HepG2 (cell line): ENCODE measurements around the gene CTNNA2. TPM values are rescaled to one million over a fixed set of nuclear protein-coding genes. Genes with fewer than 3 reads are reported as not detected.

Source experiments
- ATAC-seq: fragments of 200-7000 bp; cut with Tn5 transposase; 3 replicates; pipeline ENCODE4 v1.9.1; 2020; ENCODE audit warnings: mild to moderate bottlenecking, moderate library complexity
- BruUV-seq: library from RNA; stranded (reverse); fragments of 400-500 nt; replicated peaks from 2 replicates; lab custom pipeline; 2021; lab: Mats Ljungman, UMichigan
- CTCF ChIA-PET: fragments of 300-600 bp; formaldehyde crosslinking; extraction: SDS; loops from one replicate; lab custom pipeline; 2021; ENCODE audit warnings: low total read pairs, inconsistent platforms, low intra/inter-chr PET ratio; lab: Yijun Ruan, JAX
- POLR2A ChIA-PET: fragments of 350-600 bp; sonication (Branson Sonifier 250); formaldehyde crosslinking; loops from one replicate; lab custom pipeline; 2020; ENCODE audit warnings: antibody characterized with exemption, inconsistent platforms; lab: Yijun Ruan, JAX
- DNase-seq: peaks from one replicate; pipeline ENCODE4 v3.0.0-alpha.2; 2015; ENCODE audit warnings: low spot score
- FAIRE-seq: peaks from 3 replicates; lab custom pipeline; 2011; peaks lifted over from hg19 to GRCh38; lab: Jason Lieb, UNC
- H2AFZ ChIP-seq: one replicate; pipeline ENCODE4 v1.6.1; 2011; ENCODE audit warnings: low read length, inconsistent platforms
- H3K27ac ChIP-seq: fragments of 300-600 bp; 3 replicates; pipeline ENCODE4 v1.8.0; 2011; ENCODE audit warnings: mixed run types, mild to moderate bottlenecking, mixed read lengths, low read length, inconsistent platforms; ENCODE audit not compliant: insufficient read depth; ENCODE audit errors: extremely low read length
- H3K27me3 ChIP-seq, 2 experiments: fragments of 200-600 bp in 1 of 2; 2 replicates in 1 of 2; 3 replicates in 1 of 2; pipeline versions ENCODE4 v1.6.0 to v1.8.0; 2011; ENCODE audit warnings: low read length in 2 of 2, mild to moderate bottlenecking in 2 of 2, moderate library complexity in 2 of 2, inconsistent platforms in 1 of 2; ENCODE audit not compliant: insufficient read depth in 2 of 2, control insufficient read depth in 1 of 2
- H3K36me3 ChIP-seq, 2 experiments: fragments of 200-600 bp in 1 of 2; replicated peaks in 1 of 2; 2 replicates in 1 of 2; 3 replicates in 1 of 2; pipeline versions ENCODE4 v1.5.1 to v1.8.0; 2011; ENCODE audit warnings: low read length in 2 of 2, inconsistent platforms in 1 of 2; ENCODE audit not compliant: insufficient read depth in 2 of 2, control insufficient read depth in 1 of 2
- H3K4me1 ChIP-seq: 2 replicates; pipeline ENCODE4 v1.5.1; 2012; ENCODE audit warnings: low read length, inconsistent platforms; ENCODE audit not compliant: insufficient read depth
- H3K4me2 ChIP-seq: 2 replicates; pipeline ENCODE4 v1.6.0; 2011; ENCODE audit warnings: low read depth, low read length, inconsistent platforms
- H3K4me3 ChIP-seq, 3 experiments: fragments of 200-600 bp in 1 of 3; sonication (generic), shearing (Covaris generic) in 1 of 3; replicated peaks in 1 of 3; 2 replicates each; pipeline ENCODE4 v1.5.1; 2011 to 2016; ENCODE audit warnings: low read length in 3 of 3, inconsistent platforms in 2 of 3, low read depth in 2 of 3, mild to moderate bottlenecking in 2 of 3, control low read depth in 1 of 3, mixed read lengths in 1 of 3; ENCODE audit not compliant: insufficient read depth in 1 of 3
- H3K79me2 ChIP-seq: one replicate; pipeline ENCODE4 v1.6.1; 2011; ENCODE audit warnings: low read length, inconsistent platforms; ENCODE audit not compliant: insufficient read depth
- H3K9ac ChIP-seq: 2 replicates; pipeline ENCODE4 v1.6.0; 2011; ENCODE audit warnings: mild to moderate bottlenecking, low read depth, low read length, inconsistent platforms; ENCODE audit not compliant: insufficient read depth
- H3K9me3 ChIP-seq: 2 replicates; pipeline ENCODE4 v1.5.1; 2012; ENCODE audit warnings: mild to moderate bottlenecking, low read length
- H4K20me1 ChIP-seq: 2 replicates; pipeline ENCODE4 v1.6.0; 2011; ENCODE audit warnings: inconsistent platforms, mild to moderate bottlenecking, low read length, moderate library complexity; ENCODE audit not compliant: insufficient read depth
- ATF7 ChIP-seq, 2 experiments: fragments of 450-650 bp in 1 of 2; sonication (generic) in 1 of 2; formaldehyde crosslinking in 1 of 2; IDR thresholded peaks; 2 replicates each; pipeline versions ENCODE4 v1.4.0 to v1.6.1; 2016 to 2020; ENCODE audit warnings: antibody characterized with exemption in 1 of 2, mild to moderate bottlenecking in 1 of 2, missing genetic modification reagents in 1 of 2
- CENPT ChIP-seq: sonication (generic); formaldehyde crosslinking; IDR thresholded peaks from 2 replicates; pipeline ENCODE4 v1.8.0; 2022; ENCODE audit warnings: low read depth, mild to moderate bottlenecking, moderate library complexity, missing genetic modification reagents
- CREB1 ChIP-seq, 2 experiments: fragments of 450-650 bp in 1 of 2; IDR thresholded peaks; 2 replicates each; pipeline ENCODE4 v1.6.1; 2016 to 2017; ENCODE audit warnings: control low read depth in 1 of 2, mild to moderate bottlenecking in 1 of 2, missing compliant biosample characterization in 1 of 2, missing genetic modification characterization in 1 of 2
- ESRRA ChIP-seq: sonication (generic); formaldehyde crosslinking; IDR thresholded peaks from 2 replicates; pipeline ENCODE4 v1.5.1; 2020; ENCODE audit warnings: mild to moderate bottlenecking, low read depth, missing genetic modification reagents
- MAFF ChIP-seq: IDR thresholded peaks from 2 replicates; pipeline ENCODE4 v1.6.1; 2011; ENCODE audit warnings: low read depth, low read length, improper control_type of control experiment
- PHF21A ChIP-seq: sonication (generic); formaldehyde crosslinking; IDR thresholded peaks from 2 replicates; pipeline ENCODE4 v1.5.0; 2020; ENCODE audit warnings: mild to moderate bottlenecking, missing genetic modification reagents
- RARG ChIP-seq: sonication (generic); formaldehyde crosslinking; IDR thresholded peaks from 2 replicates; pipeline ENCODE4 v1.4.0; 2020; ENCODE audit warnings: low read depth, mild to moderate bottlenecking, missing genetic modification reagents
- SALL1 ChIP-seq: sonication (generic); formaldehyde crosslinking; IDR thresholded peaks from 2 replicates; pipeline ENCODE4 v1.8.0; 2022; ENCODE audit warnings: mild to moderate bottlenecking, missing genetic modification reagents
- XBP1 ChIP-seq: sonication (generic); formaldehyde crosslinking; IDR thresholded peaks from 2 replicates; pipeline ENCODE4 v1.5.0; 2020; ENCODE audit warnings: missing genetic modification reagents
- WGBS: methylation state at CpG from one replicate; pipeline ENCODE4 v1.1.6; 2017; ENCODE audit warnings: low lambda C conversion rate; 5-methylcytosine and 5-hydroxymethylcytosine counted together
- in situ Hi-C: cut with HindIII; loops from 2 replicates; pipeline ENCODE4 v1.10.0; 2017; ENCODE audit warnings: low pct_unique_long_range_greater_than_20kb; ENCODE audit not compliant: extremely low pct_ligation_motif_present
- intact Hi-C: fragments of 100-400 bp; cut with micrococcal nuclease; formaldehyde crosslinking; loops from one replicate; pipeline ENCODE4 v1.10.0; 2022; ENCODE audit not compliant: unreplicated experiment
- polyA plus RNA-seq, 8 experiments: library from polyadenylated mRNA; depleted of rRNA in 3 of 8; stranded (reverse) in 7 of 8; unstranded in 1 of 8; fragments of >200 nt; fragmentation: Illumina TruSeq in 4 of 8; extraction: Trizol in 4 of 8; gene quantifications; 2 replicates each; pipeline versions ENCODE4 v1.2.1 to v1.2.3, GENCODE V29; 2011 to 2016; ENCODE audit warnings: low read depth in 4 of 8, missing spikeins in 1 of 8, mixed read lengths in 1 of 8; ENCODE audit not compliant: insufficient read depth in 1 of 8
- total RNA-seq, 5 experiments: library from RNA; depleted of rRNA; stranded (reverse); fragments of >200 nt; fragmentation: Illumina TruSeq; extraction: Trizol; gene quantifications; 2 replicates each; pipeline ENCODE4 v1.2.3, GENCODE V29; 2016; ENCODE audit warnings: low read depth in 1 of 5
- TF ChIP-seq, protein P1 (sequence below): sonication (generic); formaldehyde crosslinking; IDR thresholded peaks from 2 replicates; pipeline ENCODE4 v1.4.0; 2020; ENCODE audit warnings: missing genetic modification reagents, borderline replicate concordance
- TF ChIP-seq, protein P2 (sequence below): sonication (generic); formaldehyde crosslinking; conservative IDR thresholded peaks from 2 replicates; pipeline ENCODE4 v1.4.0; 2020; ENCODE audit warnings: missing genetic modification reagents
- TF ChIP-seq, protein P3 (sequence below): sonication (generic); formaldehyde crosslinking; IDR thresholded peaks from 2 replicates; pipeline ENCODE4 v1.5.1; 2020; ENCODE audit warnings: missing genetic modification reagents, mild to moderate bottlenecking, borderline replicate concordance

The CTNNA2 gene
- total and polyA plus RNA-seq, 2 of the 13 experiments (the other 11 are each of a cell fraction or from before 2014, with no cell fraction given), result not detected

DNA sequence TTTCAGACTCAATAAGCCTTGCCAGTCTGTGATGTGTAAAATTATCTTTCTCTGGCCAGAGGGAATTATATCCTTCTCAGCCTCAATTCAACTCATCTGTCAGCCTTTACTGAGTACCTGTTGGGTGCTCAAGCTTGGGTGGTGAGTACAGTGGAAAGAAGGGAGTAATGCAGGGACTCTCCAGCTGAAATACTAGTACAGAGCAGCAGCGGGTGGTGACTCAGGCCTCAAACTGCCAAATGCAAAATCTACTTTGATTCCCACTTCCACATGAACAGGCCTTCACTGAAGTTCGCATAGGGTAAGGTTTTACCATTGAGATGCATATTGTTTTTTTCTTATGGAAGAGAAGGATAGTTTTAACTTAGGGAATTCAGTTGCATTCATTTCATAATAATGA, 464.9 kb downstream of the CTNNA2 start (continued):
- TF ChIP-seq SALL1 (CRISPR knock-in tag), result no peak
- TF ChIP-seq, protein P1, sequence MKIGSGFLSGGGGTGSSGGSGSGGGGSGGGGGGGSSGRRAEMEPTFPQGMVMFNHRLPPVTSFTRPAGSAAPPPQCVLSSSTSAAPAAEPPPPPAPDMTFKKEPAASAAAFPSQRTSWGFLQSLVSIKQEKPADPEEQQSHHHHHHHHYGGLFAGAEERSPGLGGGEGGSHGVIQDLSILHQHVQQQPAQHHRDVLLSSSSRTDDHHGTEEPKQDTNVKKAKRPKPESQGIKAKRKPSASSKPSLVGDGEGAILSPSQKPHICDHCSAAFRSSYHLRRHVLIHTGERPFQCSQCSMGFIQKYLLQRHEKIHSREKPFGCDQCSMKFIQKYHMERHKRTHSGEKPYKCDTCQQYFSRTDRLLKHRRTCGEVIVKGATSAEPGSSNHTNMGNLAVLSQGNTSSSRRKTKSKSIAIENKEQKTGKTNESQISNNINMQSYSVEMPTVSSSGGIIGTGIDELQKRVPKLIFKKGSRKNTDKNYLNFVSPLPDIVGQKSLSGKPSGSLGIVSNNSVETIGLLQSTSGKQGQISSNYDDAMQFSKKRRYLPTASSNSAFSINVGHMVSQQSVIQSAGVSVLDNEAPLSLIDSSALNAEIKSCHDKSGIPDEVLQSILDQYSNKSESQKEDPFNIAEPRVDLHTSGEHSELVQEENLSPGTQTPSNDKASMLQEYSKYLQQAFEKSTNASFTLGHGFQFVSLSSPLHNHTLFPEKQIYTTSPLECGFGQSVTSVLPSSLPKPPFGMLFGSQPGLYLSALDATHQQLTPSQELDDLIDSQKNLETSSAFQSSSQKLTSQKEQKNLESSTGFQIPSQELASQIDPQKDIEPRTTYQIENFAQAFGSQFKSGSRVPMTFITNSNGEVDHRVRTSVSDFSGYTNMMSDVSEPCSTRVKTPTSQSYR (CRISPR knock-in tag), result no peak

DNA sequence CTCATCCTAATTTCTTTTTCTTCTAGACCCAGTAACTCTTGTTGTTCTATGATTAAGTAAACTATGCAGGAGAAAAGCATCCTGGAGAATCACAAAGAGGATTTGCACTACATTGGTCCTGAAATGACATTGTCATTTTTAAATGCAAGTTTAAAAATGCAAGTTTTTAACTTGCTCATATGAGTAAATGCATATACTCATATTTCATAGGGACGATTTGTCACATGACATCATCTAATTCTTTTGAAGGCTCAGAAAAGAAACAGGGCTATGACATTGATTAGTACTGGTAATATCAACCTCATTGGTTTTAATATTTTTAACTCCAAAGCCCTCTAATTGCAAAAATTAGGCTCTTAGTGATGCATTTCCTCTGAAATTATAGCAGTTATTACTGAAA, 467.3 kb downstream of the CTNNA2 start:
- Histone ChIP-seq H3K79me2 (no peaks in the 10 kb centered on the region), H3K4me1 (no peaks in the 10 kb centered on the region), H3K27ac (no peak overlapping the region), H3K4me2 (no peak overlapping the region), H3K9ac (no peak overlapping the region), H3K27me3 (no peaks in the 10 kb centered on the region), H2AFZ (no peak overlapping the region), H3K36me3 (no peaks in the 10 kb centered on the region), H3K4me3 (no peak overlapping the region), H4K20me1 (no peaks in the 10 kb centered on the region), H3K9me3 (no peaks in the 10 kb centered on the region)
- no TSS peak for BruUV-seq
- peak; percentile 28; the same call in 1 of the 2 replicates for TF ChIP-seq CREB1 (IDR thresholded peaks at IDR 0.05)
- no peak for TF ChIP-seq CREB1 (CRISPR knock-in tag; IDR thresholded peaks at IDR 0.05)
- TF ChIP-seq, protein P2, sequence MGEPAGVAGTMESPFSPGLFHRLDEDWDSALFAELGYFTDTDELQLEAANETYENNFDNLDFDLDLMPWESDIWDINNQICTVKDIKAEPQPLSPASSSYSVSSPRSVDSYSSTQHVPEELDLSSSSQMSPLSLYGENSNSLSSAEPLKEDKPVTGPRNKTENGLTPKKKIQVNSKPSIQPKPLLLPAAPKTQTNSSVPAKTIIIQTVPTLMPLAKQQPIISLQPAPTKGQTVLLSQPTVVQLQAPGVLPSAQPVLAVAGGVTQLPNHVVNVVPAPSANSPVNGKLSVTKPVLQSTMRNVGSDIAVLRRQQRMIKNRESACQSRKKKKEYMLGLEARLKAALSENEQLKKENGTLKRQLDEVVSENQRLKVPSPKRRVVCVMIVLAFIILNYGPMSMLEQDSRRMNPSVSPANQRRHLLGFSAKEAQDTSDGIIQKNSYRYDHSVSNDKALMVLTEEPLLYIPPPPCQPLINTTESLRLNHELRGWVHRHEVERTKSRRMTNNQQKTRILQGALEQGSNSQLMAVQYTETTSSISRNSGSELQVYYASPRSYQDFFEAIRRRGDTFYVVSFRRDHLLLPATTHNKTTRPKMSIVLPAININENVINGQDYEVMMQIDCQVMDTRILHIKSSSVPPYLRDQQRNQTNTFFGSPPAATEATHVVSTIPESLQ (CRISPR knock-in tag), result no peak
- no peak for TF ChIP-seq CENPT (CRISPR knock-in tag)
- TF ChIP-seq PHF21A, result no peak
- TF ChIP-seq RARG (CRISPR knock-in tag), result no peak
- no peak for TF ChIP-seq XBP1
- peak; percentile 53; the same call in 1 of the 2 replicates for TF ChIP-seq ATF7 (IDR thresholded peaks at IDR 0.05)
- no peak for TF ChIP-seq ATF7 (CRISPR knock-in tag; IDR thresholded peaks at IDR 0.05)
- no peak for TF ChIP-seq ESRRA (CRISPR knock-in tag)
- TF ChIP-seq MAFF, result no peak
- TF ChIP-seq, protein P3, sequence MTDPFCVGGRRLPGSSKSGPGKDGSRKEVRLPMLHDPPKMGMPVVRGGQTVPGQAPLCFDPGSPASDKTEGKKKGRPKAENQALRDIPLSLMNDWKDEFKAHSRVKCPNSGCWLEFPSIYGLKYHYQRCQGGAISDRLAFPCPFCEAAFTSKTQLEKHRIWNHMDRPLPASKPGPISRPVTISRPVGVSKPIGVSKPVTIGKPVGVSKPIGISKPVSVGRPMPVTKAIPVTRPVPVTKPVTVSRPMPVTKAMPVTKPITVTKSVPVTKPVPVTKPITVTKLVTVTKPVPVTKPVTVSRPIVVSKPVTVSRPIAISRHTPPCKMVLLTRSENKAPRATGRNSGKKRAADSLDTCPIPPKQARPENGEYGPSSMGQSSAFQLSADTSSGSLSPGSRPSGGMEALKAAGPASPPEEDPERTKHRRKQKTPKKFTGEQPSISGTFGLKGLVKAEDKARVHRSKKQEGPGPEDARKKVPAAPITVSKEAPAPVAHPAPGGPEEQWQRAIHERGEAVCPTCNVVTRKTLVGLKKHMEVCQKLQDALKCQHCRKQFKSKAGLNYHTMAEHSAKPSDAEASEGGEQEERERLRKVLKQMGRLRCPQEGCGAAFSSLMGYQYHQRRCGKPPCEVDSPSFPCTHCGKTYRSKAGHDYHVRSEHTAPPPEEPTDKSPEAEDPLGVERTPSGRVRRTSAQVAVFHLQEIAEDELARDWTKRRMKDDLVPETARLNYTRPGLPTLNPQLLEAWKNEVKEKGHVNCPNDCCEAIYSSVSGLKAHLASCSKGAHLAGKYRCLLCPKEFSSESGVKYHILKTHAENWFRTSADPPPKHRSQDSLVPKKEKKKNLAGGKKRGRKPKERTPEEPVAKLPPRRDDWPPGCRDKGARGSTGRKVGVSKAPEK, result no peak
- in situ Hi-C loops, result no loop called here
- FAIRE-seq (no peak), ATAC-seq (no peak), DNase-seq (no peak)
- POLR2A ChIA-PET, result no interaction called here
- CTCF ChIA-PET, result no interaction called here
- intact Hi-C loops, result no loop called here
- WGBS, result 0% methylated on average over 1 of the region's 1 CpG
